Type B pancreatic cell (in vitro differentiated cells): ENCODE measurements around the gene GMPPA. TPM values are rescaled to one million over a fixed set of nuclear protein-coding genes. Genes with fewer than 3 reads are reported as not detected.

ENCODE experiments used
- DNase-seq: peaks from one replicate; pipeline ENCODE4 v3.0.0; 2021; ENCODE audit warnings: mixed read lengths; ENCODE audit not compliant: unreplicated experiment; ENCODE audit errors: extremely low spot score
- H3K27ac Mint-ChIP-seq: 2 replicates; pipeline ENCODE4 v1.8.0; 2021; ENCODE audit warnings: mild to moderate bottlenecking, mixed read lengths
- H3K27me3 Mint-ChIP-seq: 2 replicates; pipeline ENCODE4 v1.8.0; 2021; ENCODE audit warnings: mixed read lengths
- H3K36me3 Mint-ChIP-seq: 2 replicates; pipeline ENCODE4 v1.8.0; 2021; ENCODE audit warnings: mixed read lengths
- H3K4me1 Mint-ChIP-seq: one replicate; pipeline ENCODE4 v1.8.0; 2021; ENCODE audit warnings: mixed read lengths; ENCODE audit not compliant: unreplicated experiment
- H3K4me3 Mint-ChIP-seq: 2 replicates; pipeline ENCODE4 v1.8.0; 2021; ENCODE audit warnings: mild to moderate bottlenecking, mixed read lengths
- H3K9me3 Mint-ChIP-seq: 2 replicates; pipeline ENCODE4 v1.8.0; 2021; ENCODE audit warnings: mixed read lengths
- long read RNA-seq: library from polyadenylated mRNA; unstranded; transcript quantifications from one replicate; pipeline ENCODE4 v2.0.0, GENCODE V29; 2020
- total RNA-seq: library from RNA; stranded (reverse); gene quantifications from 2 replicates; pipeline ENCODE4 v1.2.1, GENCODE V29; 2021; ENCODE audit warnings: low replicate concordance
- TF ChIP-seq, protein P1 (sequence below): fragments of 200-600 bp; sonication (generic); conservative IDR thresholded peaks from 2 replicates; pipeline ENCODE4 v1.5.0; 2021; ENCODE audit warnings: antibody characterized with exemption, mild to moderate bottlenecking

The GMPPA gene
- 34.4 and 48.8 TPM in 2 replicates for total RNA-seq
- long read RNA-seq, transcript GMPPA-201 (13 exons, 1,544 nt) = major isoform, 49 of 81 reads
- long read RNA-seq, transcript GMPPA-204 (13 exons, 1,501 nt) = minor isoform, 17 of 81 reads
- long read RNA-seq, partial matches to known transcripts = 5 of 81 reads
- long read RNA-seq, other reads (novel, unspliced or antisense) = 6 of 81 reads

DNA sequence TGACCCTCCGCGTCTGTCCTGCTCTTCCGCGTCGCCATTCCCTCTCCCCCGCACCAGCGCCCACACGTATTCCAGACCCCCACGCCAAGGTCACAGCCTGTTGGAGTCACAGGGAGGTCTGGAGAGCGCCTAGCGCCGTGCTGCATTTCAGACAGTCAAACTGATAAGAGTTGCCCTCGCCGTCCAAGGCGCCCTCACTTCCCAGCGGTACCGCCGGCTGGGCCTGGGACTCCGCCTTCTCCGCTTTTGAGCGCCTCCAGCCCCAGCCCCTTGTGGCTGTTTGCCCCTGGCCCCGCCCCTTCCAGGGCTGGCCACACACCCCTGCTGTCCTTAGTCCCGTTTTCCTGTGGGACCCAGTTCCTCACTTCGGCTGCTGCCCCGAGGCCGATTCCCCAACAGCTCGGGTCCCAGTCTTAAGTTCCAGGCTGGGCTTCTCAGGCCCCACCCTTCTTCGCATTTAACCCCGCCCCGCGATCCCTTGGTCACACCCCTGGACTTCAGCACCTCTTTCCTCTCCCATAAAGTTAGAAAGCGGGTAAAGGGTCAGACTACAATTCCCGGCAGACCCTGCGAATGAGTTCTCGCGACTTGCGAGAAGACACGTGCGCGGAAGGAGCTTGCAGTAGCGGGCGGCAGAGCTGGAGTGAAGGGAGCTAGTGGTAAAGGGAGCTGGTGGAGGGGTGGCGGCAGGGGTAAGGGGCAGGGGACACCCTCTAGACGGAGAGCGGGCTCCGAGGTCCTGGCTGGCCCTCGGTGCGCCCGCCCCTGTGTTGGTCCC is at the start of gene GMPPA:
Gene GMPPA (plus strand): TSS at position 612 of the 778 bp plus-strand sequence. CDS start 1,085 bp downstream, outside the sequence.
- TF ChIP-seq, protein P1, sequence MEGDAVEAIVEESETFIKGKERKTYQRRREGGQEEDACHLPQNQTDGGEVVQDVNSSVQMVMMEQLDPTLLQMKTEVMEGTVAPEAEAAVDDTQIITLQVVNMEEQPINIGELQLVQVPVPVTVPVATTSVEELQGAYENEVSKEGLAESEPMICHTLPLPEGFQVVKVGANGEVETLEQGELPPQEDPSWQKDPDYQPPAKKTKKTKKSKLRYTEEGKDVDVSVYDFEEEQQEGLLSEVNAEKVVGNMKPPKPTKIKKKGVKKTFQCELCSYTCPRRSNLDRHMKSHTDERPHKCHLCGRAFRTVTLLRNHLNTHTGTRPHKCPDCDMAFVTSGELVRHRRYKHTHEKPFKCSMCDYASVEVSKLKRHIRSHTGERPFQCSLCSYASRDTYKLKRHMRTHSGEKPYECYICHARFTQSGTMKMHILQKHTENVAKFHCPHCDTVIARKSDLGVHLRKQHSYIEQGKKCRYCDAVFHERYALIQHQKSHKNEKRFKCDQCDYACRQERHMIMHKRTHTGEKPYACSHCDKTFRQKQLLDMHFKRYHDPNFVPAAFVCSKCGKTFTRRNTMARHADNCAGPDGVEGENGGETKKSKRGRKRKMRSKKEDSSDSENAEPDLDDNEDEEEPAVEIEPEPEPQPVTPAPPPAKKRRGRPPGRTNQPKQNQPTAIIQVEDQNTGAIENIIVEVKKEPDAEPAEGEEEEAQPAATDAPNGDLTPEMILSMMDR = no peak
- peaks cover 1% of the 10 kb centered on the region for H3K36me3 Mint-ChIP-seq
- H3K4me1 Mint-ChIP-seq = peaks cover 40% of the 10 kb centered on the region

DNA sequence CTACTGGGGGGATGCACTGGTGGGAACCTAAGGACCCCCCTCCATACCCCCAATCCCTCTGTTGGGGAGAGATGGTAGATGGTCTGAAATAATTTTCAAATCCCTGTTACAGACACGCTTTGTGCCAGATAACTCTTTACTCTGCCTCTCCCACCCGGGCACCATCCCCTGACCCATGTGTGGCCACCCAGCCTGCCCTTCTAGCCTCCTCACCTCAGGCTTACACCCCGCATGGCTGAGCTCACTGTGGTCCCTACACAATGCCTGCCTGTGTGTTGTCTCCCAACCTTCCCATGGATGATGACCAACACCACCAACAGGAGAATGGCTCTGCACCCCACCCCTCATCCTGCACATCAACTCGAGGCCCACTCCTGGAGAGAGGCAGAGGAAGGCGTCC is 49.1 kb upstream of the GMPPA start:
- H3K4me3 Mint-ChIP-seq = peak overlapping the region; percentile 53
- peaks cover 34% of the 10 kb centered on the region for H3K27me3 Mint-ChIP-seq

More for the DNA sequence above, at the start of gene GMPPA:
- peaks cover 51% of the 10 kb centered on the region for H3K27me3 Mint-ChIP-seq
- peak; percentile 93 for DNase-seq
- H3K9me3 Mint-ChIP-seq = no peaks in the 10 kb centered on the region
- peak within 1 kb of the TSS; percentile 87 for H3K27ac Mint-ChIP-seq
- H3K4me3 Mint-ChIP-seq = peak within 1 kb of the TSS; percentile 96

DNA sequence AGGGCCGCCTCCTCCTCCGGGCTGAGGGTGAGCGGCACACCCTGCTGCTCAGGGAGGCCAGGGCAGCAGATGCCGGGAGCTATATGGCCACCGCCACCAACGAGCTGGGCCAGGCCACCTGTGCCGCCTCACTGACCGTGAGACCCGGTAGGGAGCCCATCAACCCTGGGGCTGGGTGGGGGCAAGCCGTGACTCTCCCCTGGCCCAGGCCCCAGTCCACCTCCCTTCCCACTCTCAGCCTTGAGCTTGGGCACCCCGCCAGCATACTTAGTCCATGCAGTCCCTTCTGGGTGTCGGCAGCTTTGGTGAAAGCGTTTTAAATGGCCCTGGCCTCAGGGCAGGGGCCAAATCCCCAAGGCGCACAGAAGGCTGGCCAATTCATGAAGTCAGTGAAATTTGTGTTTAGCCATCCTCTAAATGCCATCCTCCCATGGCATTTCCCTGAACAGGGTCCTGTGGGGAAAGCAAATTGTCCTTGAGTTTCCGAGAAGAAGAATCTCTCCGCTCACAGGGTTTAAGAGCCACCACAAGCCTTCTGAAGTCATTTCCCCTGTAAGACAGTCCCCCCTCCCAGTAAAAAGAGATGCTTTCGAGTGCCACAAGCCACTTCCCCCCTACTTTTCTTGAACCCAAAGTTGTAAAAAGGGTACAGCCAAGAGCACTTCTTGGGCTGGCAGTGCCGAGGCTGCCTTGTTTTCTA is 46.9 kb upstream of the GMPPA start:
- TF ChIP-seq, protein P1 = no peak
- Mint-ChIP-seq H3K4me3 (no peak overlapping the region), H3K36me3 (peaks cover 6% of the 10 kb centered on the region), H3K9me3 (no peaks in the 10 kb centered on the region), H3K4me1 (peaks cover 11% of the 10 kb centered on the region), H3K27ac (no peak overlapping the region), H3K27me3 (peaks cover 30% of the 10 kb centered on the region)
- no peak for DNase-seq

More for the DNA sequence above, 49.1 kb upstream of the GMPPA start:
- TF ChIP-seq, protein P1 = no peak
- H3K36me3 Mint-ChIP-seq = peaks cover 6% of the 10 kb centered on the region
- H3K27ac Mint-ChIP-seq = no peak overlapping the region
- H3K9me3 Mint-ChIP-seq = no peaks in the 10 kb centered on the region
- DNase-seq = no peak
- H3K4me1 Mint-ChIP-seq = peaks cover 20% of the 10 kb centered on the region

DNA sequence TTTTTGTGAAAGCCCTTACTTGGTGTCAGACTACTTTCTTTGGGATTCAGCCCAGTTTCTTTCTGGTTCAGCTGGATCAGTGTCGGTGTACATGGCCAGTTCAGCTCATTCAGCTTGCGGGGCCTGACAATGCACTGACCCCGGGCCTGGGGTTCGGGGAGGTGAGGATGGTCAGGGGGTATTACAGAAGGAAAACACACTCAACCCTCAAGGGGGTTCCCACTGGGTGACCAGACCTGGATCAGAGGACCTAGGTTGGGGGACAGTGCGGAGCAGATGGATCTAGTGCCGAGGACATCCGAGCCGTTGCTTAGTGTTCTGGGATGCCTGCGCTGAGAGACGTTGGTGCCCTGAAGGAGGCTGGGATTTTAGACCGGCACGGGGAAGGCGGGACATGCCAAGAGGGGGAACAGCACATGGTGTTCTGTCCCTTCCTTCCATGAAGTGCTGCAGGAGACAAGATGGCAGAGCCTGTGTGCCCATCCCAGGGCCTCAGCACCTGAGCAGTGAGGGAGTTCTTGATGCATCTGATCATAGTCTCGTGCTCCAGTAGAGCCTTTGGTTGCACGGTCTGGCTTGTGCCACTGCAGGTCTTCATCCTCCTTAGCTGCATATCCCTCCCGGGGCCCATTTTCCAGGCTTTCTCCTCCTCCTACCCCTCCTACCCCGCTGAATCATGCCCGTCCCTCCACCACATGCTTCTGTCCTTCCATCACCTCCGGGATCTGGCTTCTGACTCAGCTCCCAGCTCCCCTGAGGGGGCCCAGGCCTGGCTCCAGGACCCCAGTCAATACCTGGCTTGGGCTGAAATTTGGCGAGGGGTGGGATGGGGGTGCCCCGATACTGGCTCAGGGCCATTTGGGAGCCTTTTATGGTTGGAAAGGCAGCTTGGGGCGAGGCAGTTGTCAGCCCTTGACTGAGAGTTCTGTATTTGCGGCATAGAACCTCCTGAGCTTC is 46.1 kb upstream of the GMPPA start:
- TF ChIP-seq, protein P1 = no peak
- H3K4me3 Mint-ChIP-seq = no peak overlapping the region

More for the DNA sequence above, 46.1 kb upstream of the GMPPA start:
- Mint-ChIP-seq H3K27ac (peak overlapping the region; percentile 46), H3K27me3 (peaks cover 27% of the 10 kb centered on the region), H3K36me3 (peaks cover 7% of the 10 kb centered on the region), H3K9me3 (no peaks in the 10 kb centered on the region), H3K4me1 (peaks cover 12% of the 10 kb centered on the region)
- no peak for DNase-seq
